GM10847 (cell line): ENCODE data around the gene OR14J1.

Source experiments
- POLR2A ChIP-seq: IDR thresholded peaks from 2 replicates; pipeline ENCODE4 v1.6.1; 2011; ENCODE audit not compliant: insufficient read length; ENCODE audit errors: extremely low read depth

Gene OR14J1, protein sequence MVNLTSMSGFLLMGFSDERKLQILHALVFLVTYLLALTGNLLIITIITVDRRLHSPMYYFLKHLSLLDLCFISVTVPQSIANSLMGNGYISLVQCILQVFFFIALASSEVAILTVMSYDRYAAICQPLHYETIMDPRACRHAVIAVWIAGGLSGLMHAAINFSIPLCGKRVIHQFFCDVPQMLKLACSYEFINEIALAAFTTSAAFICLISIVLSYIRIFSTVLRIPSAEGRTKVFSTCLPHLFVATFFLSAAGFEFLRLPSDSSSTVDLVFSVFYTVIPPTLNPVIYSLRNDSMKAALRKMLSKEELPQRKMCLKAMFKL

DNA sequence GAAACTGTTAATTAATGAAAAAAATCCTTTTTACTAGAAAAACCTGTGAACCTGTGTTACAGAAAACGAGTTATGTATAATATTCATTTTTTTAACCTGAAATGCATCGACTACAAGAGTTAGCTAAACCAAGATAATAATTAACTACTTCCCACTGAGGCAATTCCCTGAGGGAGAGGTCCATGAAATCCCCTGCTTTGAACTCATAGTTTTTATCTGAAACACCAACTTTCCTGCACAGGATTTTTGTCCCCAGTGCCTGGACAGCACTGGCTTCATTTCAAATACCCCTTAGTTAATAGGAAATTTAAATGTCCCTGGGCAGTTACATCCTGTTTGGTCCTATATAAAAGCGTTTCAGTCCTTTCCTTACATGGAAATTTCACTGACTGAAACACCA, at the start of gene OR14J1:
TSS of gene OR14J1 (plus strand) at position 386 of the 400 bp plus-strand sequence. CDS start 4,989 bp downstream, outside the sequence.
- no peak for TF ChIP-seq POLR2A

DNA sequence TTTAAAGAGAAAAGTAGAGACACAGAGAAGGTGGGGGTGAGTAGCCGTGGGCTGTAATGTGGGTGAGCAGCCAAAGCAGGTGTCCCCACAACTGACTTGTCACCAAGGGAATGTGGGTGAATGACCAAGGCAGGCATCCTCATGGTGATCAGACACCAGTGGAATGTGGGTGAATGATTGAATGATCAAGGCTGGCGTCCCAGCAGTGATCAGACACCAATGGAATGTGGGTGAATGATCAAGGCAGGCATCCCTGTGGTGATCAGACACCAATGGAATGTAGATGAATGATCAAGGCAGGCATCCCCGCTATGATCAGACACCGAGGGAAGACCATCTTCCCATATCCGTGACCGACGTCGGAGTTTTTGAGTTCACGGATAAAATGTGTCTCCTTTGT, 49.8 kb upstream of the OR14J1 start:
- no peak for TF ChIP-seq POLR2A

DNA sequence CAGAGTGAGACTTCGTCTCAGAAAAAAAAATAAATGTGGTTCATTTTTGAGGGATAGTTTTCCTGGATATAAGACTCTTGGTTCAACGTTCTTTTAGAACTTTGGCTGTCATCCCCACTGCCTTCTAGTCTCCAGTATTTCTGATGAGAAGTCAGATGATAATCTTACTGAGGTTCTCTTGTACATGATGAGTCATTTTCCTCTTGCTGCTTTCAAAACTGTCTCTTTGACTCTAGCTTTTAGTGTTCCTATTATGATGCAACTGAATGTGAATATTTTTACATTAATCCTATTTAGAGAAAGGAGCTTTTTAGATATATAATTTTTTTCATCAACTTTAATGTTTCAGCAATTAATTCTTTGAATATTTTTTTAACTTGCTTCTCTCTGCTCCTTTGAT, 46.0 kb upstream of the OR14J1 start:
- TF ChIP-seq POLR2A = no peak

DNA sequence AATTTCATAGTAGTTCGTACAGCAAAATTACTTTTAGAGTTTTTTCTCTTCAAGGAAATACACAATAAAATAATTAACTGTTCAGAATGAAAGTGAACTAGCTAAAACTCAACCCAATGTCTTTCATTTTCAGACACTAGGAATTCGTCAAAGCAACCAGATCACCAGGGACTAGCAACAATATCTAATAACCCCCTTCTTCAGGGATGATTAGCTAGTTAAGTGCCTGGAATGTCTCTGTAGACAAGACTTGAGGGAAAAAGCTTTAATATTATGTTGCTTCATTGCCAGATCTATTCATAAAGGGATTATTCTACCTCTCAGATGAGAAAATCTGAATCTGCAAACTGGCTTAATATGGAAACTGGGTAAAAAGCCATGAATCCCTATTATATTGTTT, 41.8 kb upstream of the OR14J1 start:
- no peak for TF ChIP-seq POLR2A

DNA sequence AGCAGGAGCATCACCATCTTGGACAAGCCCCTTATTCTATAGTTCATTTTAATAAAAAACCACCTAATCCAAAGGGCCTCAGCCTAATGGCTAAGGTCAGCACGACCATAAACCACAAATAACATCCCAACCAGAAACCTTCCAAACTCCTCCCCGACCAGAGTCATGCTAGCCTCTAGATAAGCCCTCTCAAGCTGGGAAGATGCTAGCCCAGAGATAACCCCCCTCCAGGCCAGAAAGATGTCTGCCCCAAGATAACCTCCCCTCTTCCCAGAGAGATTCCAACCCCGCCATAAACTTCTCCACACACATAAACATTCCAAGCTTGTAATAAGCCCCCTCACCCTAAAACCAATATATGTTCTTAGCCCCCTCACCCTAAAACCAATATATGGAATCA, 38.5 kb upstream of the OR14J1 start:
- no peak for TF ChIP-seq POLR2A

DNA sequence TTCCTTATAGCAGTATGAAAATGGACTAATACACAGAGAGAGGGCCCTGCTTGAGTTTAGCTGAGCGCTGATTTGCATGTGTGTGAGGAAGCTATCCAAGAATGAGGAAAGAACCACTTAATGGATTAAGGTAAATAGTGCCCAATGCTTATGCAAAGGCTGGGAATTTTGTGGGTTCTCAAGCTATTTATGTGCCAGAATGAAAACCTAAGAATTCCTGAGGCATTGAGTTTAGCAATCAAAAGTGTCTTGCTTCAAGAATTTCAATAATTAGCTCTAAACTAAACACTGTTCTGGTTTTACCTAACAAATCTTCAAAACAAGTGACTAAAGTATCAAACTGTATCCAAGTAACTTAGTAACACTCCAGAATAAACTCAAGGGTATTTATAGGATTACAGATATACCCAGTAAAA, 7.0 kb upstream of the OR14J1 start:
- TF ChIP-seq POLR2A = no peak

DNA sequence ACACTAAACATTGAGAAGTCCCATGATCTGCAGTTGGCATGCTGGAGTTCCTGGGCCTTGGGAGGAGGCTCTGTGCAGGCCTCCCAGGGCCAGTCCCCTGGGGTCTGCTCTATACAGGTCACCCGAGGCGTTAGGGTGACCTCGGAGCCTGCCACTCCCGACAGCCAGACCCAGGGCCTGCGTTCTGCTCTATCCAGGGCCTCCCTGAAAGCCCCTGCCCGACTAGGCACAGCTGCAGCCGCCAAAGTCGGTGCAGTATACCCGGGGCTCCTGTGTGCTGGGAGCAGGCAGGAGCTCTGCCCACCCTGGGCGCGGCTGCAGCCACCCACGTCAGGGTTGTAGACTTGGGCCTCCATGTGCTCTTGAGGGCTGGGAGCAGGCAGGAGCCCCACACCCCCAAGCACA, 6.3 kb upstream of the OR14J1 start:
- TF ChIP-seq POLR2A = no peak

DNA sequence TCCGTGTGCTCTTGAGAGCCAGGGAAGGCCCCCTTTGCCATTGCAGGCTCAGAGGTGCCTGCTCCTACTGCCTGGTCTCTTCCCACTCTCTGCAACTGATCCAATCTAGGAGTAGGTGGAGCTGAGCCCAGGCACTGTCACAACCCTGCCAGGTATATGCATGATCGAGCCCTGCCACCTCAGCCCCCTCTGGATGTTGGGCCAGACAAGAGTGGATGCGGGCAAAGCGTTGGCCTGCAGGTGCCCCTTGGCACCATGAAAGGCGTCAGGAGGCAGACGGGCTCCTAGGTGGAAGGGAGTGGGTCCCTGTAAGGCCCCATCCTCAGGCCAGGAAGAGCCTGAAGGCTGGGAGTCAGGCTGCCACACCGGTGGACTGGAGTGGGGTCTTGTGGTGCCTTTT, 5.9 kb upstream of the OR14J1 start:
- no peak for TF ChIP-seq POLR2A

DNA sequence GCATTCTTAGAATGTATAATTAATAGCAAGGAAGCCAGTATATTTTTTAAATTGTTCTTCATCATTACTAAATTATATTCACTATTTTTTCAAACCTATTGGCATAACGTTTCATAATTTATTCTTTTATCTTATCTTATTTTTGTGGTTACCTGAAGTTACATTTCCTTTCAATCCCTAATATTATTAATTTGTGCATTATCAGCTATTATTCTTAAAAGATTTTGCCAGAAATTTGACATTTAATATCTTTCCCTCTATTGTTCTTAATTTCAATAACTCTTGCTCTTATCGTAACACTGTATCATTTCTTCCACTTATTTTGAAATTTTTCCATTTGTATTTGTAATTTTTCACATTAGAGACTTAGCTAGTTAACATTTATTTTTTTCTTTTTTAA, 18.4 kb downstream of the OR14J1 start:
- no peak for TF ChIP-seq POLR2A

DNA sequence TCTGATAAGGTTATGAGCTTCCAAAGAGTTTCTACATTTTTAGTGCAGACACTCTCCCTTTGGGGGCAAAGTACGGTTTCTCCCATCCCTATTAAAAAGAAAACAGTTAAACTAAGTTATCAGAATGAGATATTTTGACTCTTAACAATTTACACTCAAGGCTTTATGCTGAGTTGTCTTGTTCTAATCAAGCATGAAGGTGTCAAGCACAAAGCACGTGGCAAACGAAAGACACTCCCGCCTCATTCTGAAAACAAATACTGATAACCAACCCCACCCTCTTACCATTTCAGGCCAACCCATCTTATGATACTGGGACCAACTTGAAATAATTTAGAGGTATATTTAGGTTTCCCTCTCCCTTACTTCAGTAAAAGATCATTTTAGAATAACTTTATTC, 24.3 kb downstream of the OR14J1 start:
- no peak for TF ChIP-seq POLR2A

DNA sequence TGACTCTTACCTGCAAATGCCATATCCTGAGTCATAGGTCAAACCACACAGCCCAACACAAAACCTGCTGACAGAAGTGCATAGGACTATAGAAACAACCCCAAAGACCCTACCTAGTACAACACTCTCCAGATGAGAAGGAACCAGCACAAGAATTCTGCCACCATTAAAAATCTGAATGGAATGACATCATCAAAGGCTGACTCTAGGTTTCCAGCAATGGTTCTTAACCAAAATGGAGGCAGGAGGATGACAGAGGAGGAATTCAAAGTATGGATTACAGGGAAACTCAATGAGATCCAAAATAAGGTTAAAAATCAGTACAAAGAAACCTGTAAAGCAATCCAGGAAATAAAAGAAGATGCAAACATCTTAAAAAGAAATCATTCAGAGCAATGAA, 31.2 kb downstream of the OR14J1 start:
- TF ChIP-seq POLR2A = no peak

DNA sequence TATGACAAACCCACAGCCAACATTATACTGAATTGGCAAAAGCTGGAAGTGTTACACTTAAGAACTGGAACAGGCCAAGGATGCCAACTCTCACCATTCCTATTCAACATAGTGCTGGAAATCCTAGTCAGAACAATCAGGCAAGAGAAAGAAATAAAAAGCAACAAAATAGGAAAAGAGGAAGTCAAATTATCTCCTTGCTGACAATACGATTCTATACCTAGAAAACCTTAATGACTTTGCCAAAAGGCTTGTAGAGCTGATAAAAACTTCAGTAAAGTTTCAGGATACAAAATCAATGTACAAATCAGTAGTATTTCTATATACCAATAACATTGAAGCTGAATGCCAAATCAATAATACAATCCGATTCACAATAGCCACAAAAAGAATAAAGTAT, 34.8 kb downstream of the OR14J1 start:
- TF ChIP-seq POLR2A = no peak

DNA sequence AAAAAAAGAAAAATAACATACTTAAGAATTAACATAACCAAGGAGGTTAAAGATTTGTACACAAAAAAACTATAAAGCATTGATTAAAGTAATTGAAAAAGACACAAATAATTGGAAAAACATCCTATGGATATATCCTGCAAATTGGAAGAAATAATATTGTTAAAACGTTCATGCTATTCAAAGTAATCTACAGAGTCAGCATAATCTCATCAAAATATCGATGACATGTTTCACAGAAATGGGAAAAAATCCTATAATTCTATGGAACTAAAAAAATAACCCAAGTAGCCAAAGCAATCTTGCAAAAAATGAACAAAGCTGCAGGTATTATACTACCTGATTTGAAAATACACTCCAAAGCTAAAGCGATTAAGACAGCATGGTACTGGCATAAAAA, 43.9 kb downstream of the OR14J1 start:
- no peak for TF ChIP-seq POLR2A

DNA sequence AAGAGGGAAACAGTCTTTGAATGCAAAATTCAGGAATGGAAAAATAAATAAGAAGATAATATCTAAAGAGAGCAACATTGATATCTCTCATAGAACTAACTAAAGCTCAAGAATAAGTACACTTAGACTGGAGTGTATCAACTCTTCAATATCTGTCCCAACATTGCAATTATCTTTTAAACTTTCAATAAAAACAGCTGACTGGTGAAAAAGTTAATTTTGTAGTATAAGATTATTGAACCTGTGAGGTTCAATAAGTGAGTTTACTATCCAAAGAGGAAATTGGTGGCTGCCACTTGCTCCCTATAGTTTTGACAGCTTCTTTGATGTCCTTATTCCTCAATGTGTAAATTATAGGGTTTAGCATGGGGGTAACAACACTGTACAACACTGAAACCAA, 53.5 kb downstream of the OR14J1 start:
- no peak for TF ChIP-seq POLR2A

DNA sequence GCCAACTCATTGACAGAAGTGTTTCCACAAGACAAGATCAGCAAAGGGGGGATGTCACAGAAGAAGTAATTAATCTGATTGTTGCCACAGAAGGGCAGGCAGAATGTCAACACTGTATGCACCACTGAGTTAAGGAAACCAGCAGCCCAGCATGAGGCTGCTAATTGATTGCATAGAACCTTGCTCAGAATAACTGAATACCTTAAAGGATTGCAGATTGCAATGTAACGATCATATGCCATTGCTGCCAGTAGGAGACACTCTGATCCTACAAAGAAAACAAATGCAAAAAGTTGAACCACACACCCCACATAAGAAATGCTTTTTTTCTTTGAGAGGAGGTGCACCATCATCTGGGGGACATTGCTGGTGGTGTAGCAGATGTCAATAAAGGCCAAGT, 54.1 kb downstream of the OR14J1 start:
- no peak for TF ChIP-seq POLR2A
